GM12801 (cell line): ENCODE measurements around the gene PPP1R18.

Experiments
- CTCF ChIP-seq: IDR thresholded peaks from one replicate; pipeline ENCODE4 v1.5.1; 2011; ENCODE audit warnings: control low read depth; ENCODE audit not compliant: insufficient read length; ENCODE audit errors: extremely low read depth

The PPP1R18 gene

GRCh38 chr6:30726506-30727413, 40.3 kb upstream of the PPP1R18 start:
- TF ChIP-seq CTCF, result no peak

GRCh38 chr6:30725713-30726505, 39.5 kb upstream of the PPP1R18 start:
- no peak for TF ChIP-seq CTCF

- no peak for TF ChIP-seq CTCF
Measured at GRCh38 chr6:30724906-30725667, 38.6 kb upstream of the PPP1R18 start.

GRCh38 chr6:30722280-30723112, 36.1 kb upstream of the PPP1R18 start:
- TF ChIP-seq CTCF, result peak; percentile 42

- TF ChIP-seq CTCF, result no peak
Measured at GRCh38 chr6:30721198-30722024, 35.0 kb upstream of the PPP1R18 start.

- TF ChIP-seq CTCF, result no peak
Measured at GRCh38 chr6:30720738-30721197, 34.3 kb upstream of the PPP1R18 start.
